Breast epithelium (tissue), 4 donors: ENCODE measurements around the gene THAP5. TPM values are rescaled to one million over a fixed set of nuclear protein-coding genes. Genes with fewer than 3 reads are reported as not detected.

Experiments
- DNase-seq, 2 donors: peaks; one replicate each; pipeline ENCODE4 v3.0.0-alpha.2; 2019; ENCODE audit warnings: low spot score in 2 of 2
- H3K27ac ChIP-seq, 2 donors: fragments of 200-600 bp; sonication (generic) in 1 of 2; one replicate each; pipeline ENCODE4 v1.5.1; 2016 to 2019; ENCODE audit warnings: mild to moderate bottlenecking in 1 of 2
- H3K27me3 ChIP-seq, 2 donors: fragments of 200-600 bp; sonication (generic) in 1 of 2; one replicate each; pipeline versions ENCODE4 v1.5.1 to v1.6.0; 2017 to 2019; ENCODE audit warnings: control low read depth in 1 of 2, mild to moderate bottlenecking in 1 of 2
- H3K36me3 ChIP-seq: fragments of 200-600 bp; one replicate; pipeline ENCODE4 v1.5.1; 2019
- H3K4me1 ChIP-seq, 2 donors: fragments of 200-600 bp; sonication (generic); one replicate each; pipeline ENCODE4 v1.5.1; 2016 to 2019; ENCODE audit warnings: control low read depth in 1 of 2
- H3K4me3 ChIP-seq, 3 donors: fragments of 200-600 bp; sonication (generic); 1 replicate in 2 of 3; 2 replicates in 1 of 3; pipeline ENCODE4 v1.5.1; 2016 to 2019; ENCODE audit warnings: mild to moderate bottlenecking in 3 of 3, moderate library complexity in 2 of 3
- H3K9me3 ChIP-seq, 2 donors: fragments of 200-600 bp; sonication (generic) in 1 of 2; one replicate each; pipeline ENCODE4 v1.5.1; 2016 to 2019; ENCODE audit warnings: control low read depth in 1 of 2
- POLR2A ChIP-seq: fragments of 450-650 bp; IDR thresholded peaks from one replicate; pipeline ENCODE4 v1.6.1; 2016; ENCODE audit warnings: antibody characterized with exemption, mild to moderate bottlenecking, moderate library complexity
- POLR2AphosphoS5 ChIP-seq, 3 donors: sonication (generic); formaldehyde crosslinking; IDR thresholded peaks; one replicate each; pipeline ENCODE4 v1.6.1; 2017; ENCODE audit warnings: antibody characterized with exemption in 3 of 3
- intact Hi-C: fragments of 100-400 bp; cut with DNase I; formaldehyde crosslinking; loops from one replicate; pipeline ENCODE4 v1.15.1; 2023; ENCODE audit warnings: low total_unique reads
- total RNA-seq, 3 donors: library from RNA; depleted of rRNA; stranded (reverse); fragments of >200 nt; gene quantifications; one replicate each; pipeline ENCODE4 v1.1.0, GENCODE V29; 2016
- TF ChIP-seq, protein P1 (sequence below), 3 donors: fragments of 450-650 bp; IDR thresholded peaks; one replicate each; pipeline ENCODE4 v1.5.1; 2016 to 2017; ENCODE audit warnings: antibody characterized with exemption in 3 of 3, mild to moderate bottlenecking in 3 of 3, moderate library complexity in 3 of 3

Gene THAP5
- total RNA-seq, 3 donors from 2014 or later: 19.4 to 35.6 (median 24.6) TPM

- no peak for DNase-seq
- Histone ChIP-seq H3K27ac (no peak overlapping the region), H3K36me3 (no peaks in the 10 kb centered on the region), H3K27me3 (no peaks in the 10 kb centered on the region), H3K4me3 (no peak overlapping the region), H3K4me1 (no peaks in the 10 kb centered on the region), H3K9me3 (no peaks in the 10 kb centered on the region)
- TF ChIP-seq POLR2A (no peak), POLR2AphosphoS5 (IDR thresholded peaks at IDR 0.05) (no peak)
- TF ChIP-seq, protein P1, sequence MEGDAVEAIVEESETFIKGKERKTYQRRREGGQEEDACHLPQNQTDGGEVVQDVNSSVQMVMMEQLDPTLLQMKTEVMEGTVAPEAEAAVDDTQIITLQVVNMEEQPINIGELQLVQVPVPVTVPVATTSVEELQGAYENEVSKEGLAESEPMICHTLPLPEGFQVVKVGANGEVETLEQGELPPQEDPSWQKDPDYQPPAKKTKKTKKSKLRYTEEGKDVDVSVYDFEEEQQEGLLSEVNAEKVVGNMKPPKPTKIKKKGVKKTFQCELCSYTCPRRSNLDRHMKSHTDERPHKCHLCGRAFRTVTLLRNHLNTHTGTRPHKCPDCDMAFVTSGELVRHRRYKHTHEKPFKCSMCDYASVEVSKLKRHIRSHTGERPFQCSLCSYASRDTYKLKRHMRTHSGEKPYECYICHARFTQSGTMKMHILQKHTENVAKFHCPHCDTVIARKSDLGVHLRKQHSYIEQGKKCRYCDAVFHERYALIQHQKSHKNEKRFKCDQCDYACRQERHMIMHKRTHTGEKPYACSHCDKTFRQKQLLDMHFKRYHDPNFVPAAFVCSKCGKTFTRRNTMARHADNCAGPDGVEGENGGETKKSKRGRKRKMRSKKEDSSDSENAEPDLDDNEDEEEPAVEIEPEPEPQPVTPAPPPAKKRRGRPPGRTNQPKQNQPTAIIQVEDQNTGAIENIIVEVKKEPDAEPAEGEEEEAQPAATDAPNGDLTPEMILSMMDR (IDR thresholded peaks at IDR 0.05): no peak
- intact Hi-C loops: no loop called here
These were observed 32.3 kb downstream of the THAP5 start for GRCh38 chr7:108537229-108537628.

GRCh38 chr7:108535744-108536143 is 33.8 kb downstream of the THAP5 start:
- Histone ChIP-seq H3K4me3 (no peak overlapping the region), H3K36me3 (no peaks in the 10 kb centered on the region), H3K27me3 (no peaks in the 10 kb centered on the region), H3K9me3 (no peaks in the 10 kb centered on the region), H3K4me1 (no peaks in the 10 kb centered on the region), H3K27ac (no peak overlapping the region)
- intact Hi-C loops: no loop called here
- DNase-seq: no peak
- TF ChIP-seq POLR2A (no peak), POLR2AphosphoS5 (IDR thresholded peaks at IDR 0.05) (no peak)
- TF ChIP-seq, protein P1 (IDR thresholded peaks at IDR 0.05): no peak

DNA sequence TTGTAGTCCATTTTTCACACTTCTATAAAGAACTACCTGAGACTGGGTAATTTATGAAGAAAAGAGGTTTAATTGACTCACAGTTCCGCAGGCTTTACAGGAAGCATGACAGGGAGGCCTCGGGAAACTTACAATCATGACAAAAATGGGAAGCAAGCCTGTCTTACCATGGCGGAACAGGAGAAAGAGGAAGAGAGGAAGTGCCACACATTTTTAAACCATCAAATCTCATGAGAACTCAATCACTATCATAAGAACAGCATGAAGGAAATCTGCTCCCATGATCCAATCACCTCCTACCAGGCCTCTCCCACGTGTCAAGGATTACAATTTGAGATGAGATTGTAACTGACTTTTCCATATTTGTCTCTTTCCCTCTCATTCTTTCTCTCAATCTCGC is 34.2 kb downstream of the THAP5 start:
- intact Hi-C loops: no loop called here

GRCh38 chr7:108533712-108534111 is 35.8 kb downstream of the THAP5 start:
- TF ChIP-seq POLR2A: no peak
- no peak for TF ChIP-seq POLR2AphosphoS5 (IDR thresholded peaks at IDR 0.05)
- TF ChIP-seq, protein P1 (IDR thresholded peaks at IDR 0.05): no peak
- H3K27me3 ChIP-seq: no peaks in the 10 kb centered on the region
- no peak overlapping the region for H3K27ac ChIP-seq
- no peak overlapping the region for H3K4me3 ChIP-seq
- H3K4me1 ChIP-seq: no peaks in the 10 kb centered on the region
- intact Hi-C loops: no loop called here
- H3K36me3 ChIP-seq: no peaks in the 10 kb centered on the region
- H3K9me3 ChIP-seq: no peaks in the 10 kb centered on the region
- no peak for DNase-seq

More for the DNA sequence above, 34.2 kb downstream of the THAP5 start:
- no peak for DNase-seq
- Histone ChIP-seq H3K36me3 (no peaks in the 10 kb centered on the region), H3K4me3 (no peak overlapping the region), H3K4me1 (no peaks in the 10 kb centered on the region), H3K27ac (no peak overlapping the region), H3K27me3 (no peaks in the 10 kb centered on the region), H3K9me3 (no peaks in the 10 kb centered on the region)
- TF ChIP-seq POLR2A (no peak), POLR2AphosphoS5 (IDR thresholded peaks at IDR 0.05) (no peak)
- TF ChIP-seq, protein P1 (IDR thresholded peaks at IDR 0.05): no peak

DNA sequence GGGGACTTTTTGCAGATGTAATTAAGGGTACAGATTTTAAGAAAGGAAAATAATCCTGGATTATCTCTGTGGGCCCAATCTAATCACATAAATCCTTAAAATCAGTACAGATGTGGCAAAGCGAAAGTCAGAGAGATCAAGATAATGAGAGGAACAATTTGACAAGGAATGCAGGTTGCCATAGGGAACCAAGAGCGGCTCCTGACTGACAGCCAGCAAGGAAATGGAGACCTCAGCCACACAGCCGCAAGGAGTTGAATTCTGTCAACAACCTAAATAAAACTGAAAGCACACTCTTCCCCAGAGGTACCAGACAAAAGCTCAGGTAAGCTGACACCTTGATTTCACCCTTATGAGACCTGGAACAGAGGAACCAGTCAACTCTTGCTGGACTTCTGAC is 40.2 kb downstream of the THAP5 start:
- DNase-seq: no peak
- no peaks in the 10 kb centered on the region for H3K36me3 ChIP-seq
- intact Hi-C loops: loop anchor here (5.0 kb wide), 1 partner anchor 38 kb away; the partner anchor contains the start of genes DNAJB9 and THAP5
- H3K9me3 ChIP-seq: no peaks in the 10 kb centered on the region
- H3K4me3 ChIP-seq: no peak overlapping the region
- H3K4me1 ChIP-seq: peaks cover 0 to 6% of the 10 kb centered on the region in 2 donors
- TF ChIP-seq POLR2A (no peak), POLR2AphosphoS5 (IDR thresholded peaks at IDR 0.05) (no peak)
- TF ChIP-seq, protein P1 (IDR thresholded peaks at IDR 0.05): no peak
- no peaks in the 10 kb centered on the region for H3K27me3 ChIP-seq
- peak overlapping the region; percentile 65 to 99 for H3K27ac ChIP-seq
